Activated B cell treated with CpG ODN at 0.5 μM for 24 hours (primary cell): Measurements from ENCODE around the gene KCNG4. TPM values are rescaled to one million over a fixed set of nuclear protein-coding genes. Genes with fewer than 3 reads are reported as not detected.

Experiments
- ATAC-seq: fragments of 200-7000 bp; cut with Tn5 transposase; one replicate; pipeline ENCODE4 v1.10.0; 2021; ENCODE audit warnings: low read depth, mild to moderate bottlenecking, moderate library complexity
- CTCF ChIA-PET: fragments of 350-600 bp; sonication (Branson Sonifier 250); formaldehyde crosslinking; loops from one replicate; lab custom pipeline; 2021; ENCODE audit warnings: antibody characterized with exemption; lab: Charles Lee
- POLR2A ChIA-PET: fragments of 350-600 bp; sonication (Branson Sonifier 250); formaldehyde crosslinking; loops from one replicate; lab custom pipeline; 2021; ENCODE audit warnings: antibody characterized with exemption; lab: Charles Lee
- DNase-seq: peaks from one replicate; pipeline ENCODE4 v3.0.0; 2022
- H3K27ac Mint-ChIP-seq: one replicate; pipeline ENCODE4 v1.8.0; 2020; ENCODE audit warnings: mixed read lengths
- H3K27me3 Mint-ChIP-seq: one replicate; pipeline ENCODE4 v1.8.0; 2021; ENCODE audit warnings: mixed read lengths
- H3K36me3 Mint-ChIP-seq: one replicate; pipeline ENCODE4 v1.8.0; 2021; ENCODE audit warnings: low read depth, mixed read lengths
- H3K4me1 Mint-ChIP-seq: one replicate; pipeline ENCODE4 v1.8.0; 2021; ENCODE audit warnings: mixed read lengths
- H3K4me3 Mint-ChIP-seq: one replicate; pipeline ENCODE4 v1.8.0; 2020; ENCODE audit warnings: mild to moderate bottlenecking, mixed read lengths
- H3K9me3 Mint-ChIP-seq: one replicate; pipeline ENCODE4 v1.8.0; 2020; ENCODE audit warnings: mixed read lengths
- intact Hi-C: fragments of 100-400 bp; cut with micrococcal nuclease; formaldehyde crosslinking; loops from one replicate; pipeline ENCODE4 v1.15.1; 2024
- total RNA-seq: library from RNA; stranded (reverse); gene quantifications from 2 replicates; pipeline ENCODE4 v1.2.3, GENCODE V29; 2022
- TF ChIP-seq, protein P1 (sequence below): fragments of 200-600 bp; IDR thresholded peaks from one replicate; pipeline ENCODE4 v1.8.0; 2022; ENCODE audit warnings: antibody characterized with exemption, mild to moderate bottlenecking

Gene KCNG4
- total RNA-seq, 1 donor from 2014 or later: not detected

DNA sequence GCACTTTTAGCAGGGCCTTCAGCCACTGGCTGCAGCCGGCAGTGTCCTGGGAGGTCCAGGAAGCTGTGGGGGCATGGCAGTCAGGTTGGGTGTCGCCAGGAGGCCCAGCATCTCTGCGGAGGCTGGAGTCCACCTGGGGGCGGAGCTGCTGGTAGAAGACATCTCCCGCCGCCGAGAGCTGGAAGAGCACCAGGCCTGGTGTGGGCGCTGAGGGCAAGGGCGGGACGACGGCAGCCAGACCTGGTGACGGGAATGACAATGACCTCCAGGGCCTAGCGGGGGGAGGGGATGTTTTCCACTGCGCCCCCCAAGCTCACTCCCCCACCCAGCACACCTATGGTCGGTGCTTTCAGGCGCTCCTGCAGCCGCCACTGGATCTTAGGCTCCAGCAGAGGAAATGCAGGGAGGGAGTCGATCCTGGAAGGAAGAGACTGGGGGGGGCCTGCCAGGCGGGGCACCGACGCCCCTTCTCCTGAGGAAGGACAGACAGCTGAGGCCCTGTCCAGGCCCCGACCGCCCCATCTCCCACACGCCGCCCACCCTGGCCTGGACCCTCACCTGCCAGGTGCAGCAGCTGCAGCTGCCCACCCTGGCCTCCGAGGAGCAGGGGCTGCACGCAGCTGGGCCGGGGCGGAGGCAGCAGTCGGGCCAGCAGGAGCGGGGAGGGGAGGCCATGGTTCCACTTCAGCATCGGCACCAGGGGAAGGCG, 60.0 kb downstream of the KCNG4 start:
- H3K27me3 Mint-ChIP-seq: no peaks in the 10 kb centered on the region
- ATAC-seq (no peak), DNase-seq (no peak)
- no peaks in the 10 kb centered on the region for H3K9me3 Mint-ChIP-seq
- H3K27ac Mint-ChIP-seq: no peak overlapping the region
- POLR2A ChIA-PET: no interaction called here
- intact Hi-C loops: loop anchor here (10.0 kb wide), 1 partner anchor 285 kb away; the partner anchor contains the start of gene MLYCD
- H3K36me3 Mint-ChIP-seq: peaks cover 59% of the 10 kb centered on the region
- CTCF ChIA-PET: no interaction called here
- TF ChIP-seq, protein P1, sequence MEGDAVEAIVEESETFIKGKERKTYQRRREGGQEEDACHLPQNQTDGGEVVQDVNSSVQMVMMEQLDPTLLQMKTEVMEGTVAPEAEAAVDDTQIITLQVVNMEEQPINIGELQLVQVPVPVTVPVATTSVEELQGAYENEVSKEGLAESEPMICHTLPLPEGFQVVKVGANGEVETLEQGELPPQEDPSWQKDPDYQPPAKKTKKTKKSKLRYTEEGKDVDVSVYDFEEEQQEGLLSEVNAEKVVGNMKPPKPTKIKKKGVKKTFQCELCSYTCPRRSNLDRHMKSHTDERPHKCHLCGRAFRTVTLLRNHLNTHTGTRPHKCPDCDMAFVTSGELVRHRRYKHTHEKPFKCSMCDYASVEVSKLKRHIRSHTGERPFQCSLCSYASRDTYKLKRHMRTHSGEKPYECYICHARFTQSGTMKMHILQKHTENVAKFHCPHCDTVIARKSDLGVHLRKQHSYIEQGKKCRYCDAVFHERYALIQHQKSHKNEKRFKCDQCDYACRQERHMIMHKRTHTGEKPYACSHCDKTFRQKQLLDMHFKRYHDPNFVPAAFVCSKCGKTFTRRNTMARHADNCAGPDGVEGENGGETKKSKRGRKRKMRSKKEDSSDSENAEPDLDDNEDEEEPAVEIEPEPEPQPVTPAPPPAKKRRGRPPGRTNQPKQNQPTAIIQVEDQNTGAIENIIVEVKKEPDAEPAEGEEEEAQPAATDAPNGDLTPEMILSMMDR: no peak
- H3K4me1 Mint-ChIP-seq: peaks cover 5% of the 10 kb centered on the region
- H3K4me3 Mint-ChIP-seq: no peak overlapping the region

DNA sequence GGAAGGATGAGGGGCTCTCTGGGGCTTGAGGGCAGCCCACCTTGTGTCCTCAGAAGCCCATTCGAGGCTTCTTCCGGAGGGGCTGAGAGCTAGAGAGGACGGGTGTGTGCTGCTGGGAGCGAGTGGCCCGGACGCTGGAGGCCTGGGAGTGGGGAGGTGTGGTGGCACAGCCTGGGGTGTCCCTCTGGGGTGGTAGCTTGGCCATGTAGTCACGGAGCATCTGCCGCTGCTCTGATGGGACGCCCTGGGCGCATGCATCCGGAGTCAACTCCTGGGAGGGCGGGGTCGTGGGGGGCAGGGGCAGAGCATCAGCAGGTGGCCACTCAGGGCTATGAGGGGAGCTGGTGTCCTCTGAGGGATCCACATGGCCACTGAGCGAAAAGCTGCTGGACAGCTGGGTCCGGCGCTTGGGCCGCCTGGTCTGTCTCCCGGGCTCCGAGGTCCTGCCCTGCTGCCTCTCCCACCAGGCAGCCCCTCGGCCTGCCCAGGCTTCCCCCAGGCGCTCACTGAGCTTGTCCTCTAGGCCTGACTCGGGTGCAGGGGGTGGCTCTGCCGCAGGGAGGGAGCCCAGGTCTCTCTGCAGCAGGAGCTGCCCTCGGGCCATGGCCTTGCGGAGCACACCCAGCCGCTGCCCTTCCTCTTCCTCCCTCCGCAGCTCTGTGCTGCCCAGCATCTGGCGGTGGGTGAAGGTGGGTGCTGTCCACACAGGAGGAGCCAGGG, 60.8 kb downstream of the KCNG4 start:
- TF ChIP-seq, protein P1: no peak
- POLR2A ChIA-PET: no interaction called here
- CTCF ChIA-PET: no interaction called here
- Mint-ChIP-seq H3K27me3 (no peaks in the 10 kb centered on the region), H3K4me3 (no peak overlapping the region), H3K9me3 (no peaks in the 10 kb centered on the region), H3K27ac (no peak overlapping the region), H3K36me3 (peaks cover 52% of the 10 kb centered on the region), H3K4me1 (peaks cover 5% of the 10 kb centered on the region)
- no peak for DNase-seq
- no peak for ATAC-seq
- intact Hi-C loops: no loop called here

DNA sequence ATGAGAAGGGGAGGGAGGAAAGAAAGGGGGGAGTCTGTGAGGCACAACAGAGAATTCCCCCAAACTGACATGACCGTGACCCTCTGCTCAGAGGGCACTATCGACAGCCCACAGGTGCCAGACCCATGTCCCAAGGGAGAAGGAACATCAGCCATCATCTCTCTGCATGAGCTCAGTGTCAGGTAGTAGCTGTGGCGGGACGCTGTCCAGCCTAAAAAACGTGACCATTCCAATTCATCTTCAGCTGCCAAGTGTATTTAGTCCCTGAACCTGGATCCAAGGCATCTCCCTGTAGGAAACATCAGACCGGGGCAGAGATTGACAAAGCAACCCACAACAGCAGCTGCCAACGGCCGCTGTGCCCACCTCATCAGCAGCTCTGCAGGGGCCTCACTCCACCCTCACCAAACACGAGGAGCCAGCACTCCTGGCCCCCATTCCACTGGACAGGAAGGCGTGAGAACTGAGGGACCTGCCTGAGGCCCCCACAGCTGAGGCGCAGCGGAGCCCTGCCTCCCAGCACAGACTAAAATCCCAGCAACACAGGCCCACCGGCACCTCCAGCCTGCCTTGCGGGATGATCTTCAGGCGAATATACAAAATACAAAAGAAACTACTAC, 61.6 kb downstream of the KCNG4 start:
- no peak for DNase-seq
- H3K4me1 Mint-ChIP-seq: peaks cover 5% of the 10 kb centered on the region
- TF ChIP-seq, protein P1: no peak
- H3K27ac Mint-ChIP-seq: no peak overlapping the region
- peaks cover 44% of the 10 kb centered on the region for H3K36me3 Mint-ChIP-seq
- ChIA-PET CTCF (no interaction called here), POLR2A (no interaction called here)
- no peaks in the 10 kb centered on the region for H3K27me3 Mint-ChIP-seq
- ATAC-seq: no peak
- H3K4me3 Mint-ChIP-seq: no peak overlapping the region
- intact Hi-C loops: no loop called here
- no peaks in the 10 kb centered on the region for H3K9me3 Mint-ChIP-seq

DNA sequence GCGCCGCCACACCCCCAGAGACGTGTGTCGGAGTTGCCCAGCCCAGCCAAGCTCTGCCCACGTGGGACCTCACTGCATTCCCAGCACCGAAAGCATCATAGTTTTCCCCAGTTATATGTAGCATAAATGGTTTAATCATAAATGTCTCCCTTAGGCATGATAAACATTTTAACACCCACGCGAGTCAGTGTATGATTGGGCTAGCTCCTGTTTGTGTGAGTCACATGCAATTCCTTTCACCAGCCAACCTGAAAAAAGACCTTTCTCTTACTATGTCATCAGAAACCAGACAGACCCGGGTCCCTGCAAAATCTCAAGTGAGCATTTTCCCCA, 62.1 kb downstream of the KCNG4 start:
- ATAC-seq: no peak
- DNase-seq: no peak
- Mint-ChIP-seq H3K27me3 (no peaks in the 10 kb centered on the region), H3K4me3 (no peak overlapping the region), H3K36me3 (peaks cover 38% of the 10 kb centered on the region), H3K27ac (no peak overlapping the region), H3K9me3 (no peaks in the 10 kb centered on the region), H3K4me1 (peaks cover 5% of the 10 kb centered on the region)
- intact Hi-C loops: no loop called here
- TF ChIP-seq, protein P1: no peak
- ChIA-PET POLR2A (no interaction called here), CTCF (no interaction called here)
